Spinal cord (tissue), 10 donors: ENCODE data around the gene XRCC6. TPM values are rescaled to one million over a fixed set of nuclear protein-coding genes. Genes with fewer than 3 reads are reported as not detected.

Source experiments
- DNase-seq, 6 donors: peaks; one replicate each; pipeline versions ENCODE4 v3.0.0 to v3.0.0-alpha.2; 2013 to 2015; ENCODE audit warnings: low spot score in 6 of 6, low read depth in 4 of 6
- H3K27ac ChIP-seq: one replicate; pipeline ENCODE4 v1.5.1; 2013; ENCODE audit warnings: low read depth, low read length, control low read depth
- H3K27me3 ChIP-seq: one replicate; pipeline ENCODE4 v1.6.1; 2013; ENCODE audit warnings: low read length; ENCODE audit not compliant: control insufficient read depth, insufficient read depth
- H3K36me3 ChIP-seq: one replicate; pipeline ENCODE4 v1.6.1; 2013; ENCODE audit warnings: low read length; ENCODE audit not compliant: control insufficient read depth, insufficient read depth
- H3K4me1 ChIP-seq: one replicate; pipeline ENCODE4 v1.6.1; 2013; ENCODE audit warnings: low read length; ENCODE audit not compliant: control insufficient read depth, insufficient read depth
- H3K4me3 ChIP-seq: one replicate; pipeline ENCODE4 v1.5.1; 2013; ENCODE audit warnings: low read depth, low read length, control low read depth
- H3K9me3 ChIP-seq: one replicate; pipeline ENCODE4 v1.6.1; 2013; ENCODE audit warnings: low read length; ENCODE audit not compliant: control insufficient read depth, insufficient read depth
- WGBS: methylation state at CpG from one replicate; pipeline ENCODE4 v1.1.5; 2013; ENCODE audit warnings: missing lambda C conversion rate; ENCODE audit not compliant: insufficient coverage; 5-methylcytosine and 5-hydroxymethylcytosine counted together
- polyA plus RNA-seq, 2 donors: library from polyadenylated mRNA; unstranded; fragments of 120-200 nt; gene quantifications; one replicate each; pipeline ENCODE4 v1.2.1, GENCODE V29; 2013; ENCODE audit not compliant: insufficient read length in 2 of 2
- small RNA-seq: library from RNA; depleted of rRNA; stranded (forward); fragments of <200 nt; gene quantifications from one replicate; pipeline ENCODE3, GENCODE V24; 2014; ENCODE audit warnings: low replicate concordance
- total RNA-seq, 2 donors: library from RNA; depleted of rRNA in 1 of 2; stranded (reverse); fragments of 120-200 nt in 1 of 2; fragments of >200 nt in 1 of 2; gene quantifications; one replicate each; pipeline versions ENCODE4 v1.2.3 to v1.2.4, GENCODE V29; 2013 to 2014
- donor health status: healthy.

XRCC6 gene
- total and polyA plus RNA-seq, 4 donors, result 213 to 239 (median 220) TPM

- no peaks in the 10 kb centered on the region for H3K9me3 ChIP-seq
- H3K27me3 ChIP-seq, result no peaks in the 10 kb centered on the region
- no peaks in the 10 kb centered on the region for H3K36me3 ChIP-seq
- no peak overlapping the region for H3K4me3 ChIP-seq
- WGBS, result 89% methylated on average over 8 of the region's 10 CpGs
- H3K4me1 ChIP-seq, result no peaks in the 10 kb centered on the region
- H3K27ac ChIP-seq, result no peak overlapping the region
- DNase-seq, result no peak
Measured at GRCh38 chr22:41709341-41709740, 88.2 kb downstream of the XRCC6 start.

GRCh38 chr22:41713004-41713403 is 91.9 kb downstream of the XRCC6 start:
- H3K27ac ChIP-seq, result no peak overlapping the region
- no peak overlapping the region for H3K4me3 ChIP-seq
- no peaks in the 10 kb centered on the region for H3K4me1 ChIP-seq
- H3K9me3 ChIP-seq, result no peaks in the 10 kb centered on the region
- no peaks in the 10 kb centered on the region for H3K36me3 ChIP-seq
- H3K27me3 ChIP-seq, result no peaks in the 10 kb centered on the region
- no peak for DNase-seq
- WGBS, result 93% methylated on average over 7 of the region's 9 CpGs

Small RNAs within 50 kb of the gene (small RNA-seq; reads per million reads assigned to genes)
- gene HMGN2P10 (not detected), gene RF00019 (not detected), gene RNU6-476P (not detected)

Other genes with a start within 250 kb of the XRCC6 start
- gene TEF, start 239.4 kb upstream of the XRCC6 start, total RNA-seq, result 10 to 100 TPM; 11.9 to 18.0 TPM
- 10 to 100 TPM; 12.8 to 13.1 TPM for gene TEF, start 239.4 kb upstream of the XRCC6 start, polyA plus RNA-seq
- 10 to 100 TPM; 17.1 to 34.0 TPM for gene TOB2, start 174.5 kb upstream of the XRCC6 start, total RNA-seq
- gene TOB2, start 174.5 kb upstream of the XRCC6 start, polyA plus RNA-seq, result 10 to 100 TPM; 43.7 to 45.5 TPM
- gene PHF5A, start 152.6 kb upstream of the XRCC6 start, total RNA-seq, result 10 to 100 TPM; 30.0 to 48.8 TPM
- gene PHF5A, start 152.6 kb upstream of the XRCC6 start, polyA plus RNA-seq, result 10 to 100 TPM; 43.0 to 46.3 TPM
- gene ACO2, start 152.2 kb upstream of the XRCC6 start, total RNA-seq, result 100 to 1,000 TPM; 101 to 113 TPM
- gene ACO2, start 152.2 kb upstream of the XRCC6 start, polyA plus RNA-seq, result 100 to 1,000 TPM; 181 to 183 TPM
- gene POLR3H, start 76.8 kb upstream of the XRCC6 start, total RNA-seq, result 10 to 100 TPM; 17.9 to 33.2 TPM
- 10 to 100 TPM; 82.6 to 91.5 TPM for gene POLR3H, start 76.8 kb upstream of the XRCC6 start, polyA plus RNA-seq
- 1 to 10 TPM; 8.0 to 9.0 TPM for gene CSDC2, start 60.3 kb upstream of the XRCC6 start, total RNA-seq
- gene CSDC2, start 60.3 kb upstream of the XRCC6 start, polyA plus RNA-seq, result 10 to 100 TPM; 45.6 to 49.7 TPM
- 10 to 100 TPM; 18.5 to 18.9 TPM for gene PMM1, start 31.5 kb upstream of the XRCC6 start, total RNA-seq
- 10 to 100 TPM; 65.6 to 67.3 TPM for gene PMM1, start 31.5 kb upstream of the XRCC6 start, polyA plus RNA-seq
- 10 to 100 TPM; 28.4 TPM for gene DESI1, start 252 bp upstream of the XRCC6 start, total RNA-seq
- gene DESI1, start 252 bp upstream of the XRCC6 start, polyA plus RNA-seq, result 10 to 100 TPM; 64.1 TPM
- 100 to 1,000 TPM in 1 of 2 donors, 10 to 100 TPM in 1; 89.4 to 123 TPM for gene SNU13, start 67.6 kb downstream of the XRCC6 start, total RNA-seq
- gene SNU13, start 67.6 kb downstream of the XRCC6 start, polyA plus RNA-seq, result 100 to 1,000 TPM; 233 to 245 TPM
- gene MEI1, start 78.2 kb downstream of the XRCC6 start, total RNA-seq, result 1 to 10 TPM; 1.5 to 1.6 TPM
- gene MEI1, start 78.2 kb downstream of the XRCC6 start, polyA plus RNA-seq, result 1 to 10 TPM; 2.5 to 3.6 TPM
- gene CCDC134, start 179.4 kb downstream of the XRCC6 start, total RNA-seq, result 10 to 100 TPM; 10.0 to 12.6 TPM
- 1 to 10 TPM; 5.8 to 6.5 TPM for gene CCDC134, start 179.4 kb downstream of the XRCC6 start, polyA plus RNA-seq
- 10 to 100 TPM; 60.2 to 68.1 TPM for gene SREBF2, start 211.8 kb downstream of the XRCC6 start, total RNA-seq
- gene SREBF2, start 211.8 kb downstream of the XRCC6 start, polyA plus RNA-seq, result 100 to 1,000 TPM; 170 to 176 TPM